NCI-H524 (cell line): ENCODE results near the gene AMOTL1.
"Not testable (repeated sequence)": the region's sequence is repeated elsewhere in the genome, so short reads cannot be mapped to it uniquely, and the experiment has no call there.

Experiments used
- DNase-seq, 2 experiments: peaks; one replicate each; lab custom pipeline; 2025; lab: John Stamatoyannopoulos, UW

Gene AMOTL1

GRCh38 chr11:94793822-94794221 is 25.7 kb downstream of the AMOTL1 start:
- DNase-seq = no peak

DNA sequence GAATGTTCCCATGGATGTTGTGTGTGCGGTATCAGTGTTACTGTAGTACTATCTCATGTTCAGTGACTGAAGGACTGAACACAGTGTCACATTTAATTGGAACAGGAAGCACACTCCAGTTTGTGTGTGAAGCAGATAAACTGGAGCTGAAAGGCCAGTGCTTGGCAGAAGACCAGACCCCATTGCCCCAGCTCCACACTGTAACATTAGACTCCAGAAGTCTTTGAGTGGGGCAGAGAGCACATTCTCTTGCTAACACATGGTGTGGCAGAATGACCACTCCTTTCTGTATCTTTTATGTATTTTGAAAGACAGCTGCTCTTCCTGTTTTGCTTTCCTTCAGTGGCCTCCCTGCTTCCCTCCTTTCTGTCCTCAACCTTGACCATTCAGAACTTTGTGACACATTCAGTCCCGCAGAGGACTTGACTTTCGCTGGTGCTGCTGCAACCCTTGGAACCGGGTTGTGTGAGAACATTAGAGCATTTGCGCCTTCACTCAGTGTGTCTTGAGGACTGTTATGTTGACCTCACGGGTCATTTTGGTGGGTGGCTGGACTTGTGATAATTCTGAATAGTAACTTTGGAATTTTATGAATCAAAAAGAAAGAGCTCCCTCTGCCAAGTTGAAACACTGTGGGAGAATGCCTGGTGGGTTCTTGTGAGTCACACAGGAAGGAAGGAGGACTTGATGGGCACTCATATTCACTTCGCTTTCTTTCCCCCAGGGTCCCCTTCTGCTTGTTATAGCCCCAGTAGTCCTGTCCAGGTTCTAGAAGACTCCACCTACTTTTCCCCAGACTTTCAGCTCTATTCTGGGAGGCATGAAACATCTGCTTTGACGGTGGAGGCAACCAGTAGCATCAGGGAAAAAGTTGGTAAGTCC is 26.4 kb downstream of the AMOTL1 start:
- DNase-seq = no peak

DNA sequence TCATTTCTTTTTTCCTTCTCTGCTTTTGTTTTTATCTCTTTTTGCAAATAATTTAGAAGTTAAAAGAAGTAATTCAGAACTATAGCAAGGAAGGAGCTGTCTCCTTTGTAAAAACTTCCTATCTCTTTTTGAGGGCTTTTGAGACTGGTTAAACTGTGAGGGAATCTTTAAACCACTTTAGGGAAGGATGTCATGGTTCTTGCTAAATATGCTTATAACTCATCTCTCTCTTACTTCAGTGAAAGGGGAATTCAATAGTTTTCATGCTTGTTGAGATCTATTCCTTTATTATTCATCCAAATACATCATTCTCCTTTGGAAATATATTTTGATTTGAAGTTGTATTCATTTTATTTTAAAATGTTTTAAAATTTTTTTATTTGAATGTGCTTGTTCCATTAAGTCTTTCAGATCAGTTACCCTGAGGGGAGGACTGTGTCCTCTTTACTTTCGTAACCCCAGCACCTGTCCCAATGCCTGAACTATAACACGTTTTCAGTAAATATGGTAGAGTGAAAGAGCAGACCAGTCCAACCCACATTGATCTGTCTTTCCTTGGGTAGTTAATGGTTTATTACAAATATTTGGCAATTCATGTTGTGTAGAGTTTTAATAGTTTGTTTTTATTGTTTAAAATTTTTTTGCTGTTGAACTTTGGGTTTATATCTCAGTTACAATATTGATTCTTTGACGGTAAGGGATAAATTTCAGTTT is 27.5 kb downstream of the AMOTL1 start:
- no peak for DNase-seq

- DNase-seq = no peak
These were observed 28.0 kb downstream of the AMOTL1 start for GRCh38 chr11:94796190-94796580.

- no peak for DNase-seq
These were observed 28.7 kb downstream of the AMOTL1 start for GRCh38 chr11:94796863-94797262.

- DNase-seq = no peak
These were observed 31.6 kb downstream of the AMOTL1 start for GRCh38 chr11:94799726-94800125.

- DNase-seq = no peak
These were observed 32.3 kb downstream of the AMOTL1 start for GRCh38 chr11:94800414-94800813.

GRCh38 chr11:94801866-94802460 is 33.8 kb downstream of the AMOTL1 start:
- no peak for DNase-seq

GRCh38 chr11:94802501-94802900 is 34.3 kb downstream of the AMOTL1 start:
- DNase-seq = no peak

GRCh38 chr11:94803491-94803890 is 35.3 kb downstream of the AMOTL1 start:
- DNase-seq = no peak

- DNase-seq = no peak
These were observed 36.7 kb downstream of the AMOTL1 start for GRCh38 chr11:94804874-94805273.

GRCh38 chr11:94806014-94806413 is 37.9 kb downstream of the AMOTL1 start:
- no peak for DNase-seq

GRCh38 chr11:94806419-94806818 is 38.3 kb downstream of the AMOTL1 start:
- no peak for DNase-seq

GRCh38 chr11:94809251-94809650 is 41.1 kb downstream of the AMOTL1 start:
- DNase-seq = no peak

DNA sequence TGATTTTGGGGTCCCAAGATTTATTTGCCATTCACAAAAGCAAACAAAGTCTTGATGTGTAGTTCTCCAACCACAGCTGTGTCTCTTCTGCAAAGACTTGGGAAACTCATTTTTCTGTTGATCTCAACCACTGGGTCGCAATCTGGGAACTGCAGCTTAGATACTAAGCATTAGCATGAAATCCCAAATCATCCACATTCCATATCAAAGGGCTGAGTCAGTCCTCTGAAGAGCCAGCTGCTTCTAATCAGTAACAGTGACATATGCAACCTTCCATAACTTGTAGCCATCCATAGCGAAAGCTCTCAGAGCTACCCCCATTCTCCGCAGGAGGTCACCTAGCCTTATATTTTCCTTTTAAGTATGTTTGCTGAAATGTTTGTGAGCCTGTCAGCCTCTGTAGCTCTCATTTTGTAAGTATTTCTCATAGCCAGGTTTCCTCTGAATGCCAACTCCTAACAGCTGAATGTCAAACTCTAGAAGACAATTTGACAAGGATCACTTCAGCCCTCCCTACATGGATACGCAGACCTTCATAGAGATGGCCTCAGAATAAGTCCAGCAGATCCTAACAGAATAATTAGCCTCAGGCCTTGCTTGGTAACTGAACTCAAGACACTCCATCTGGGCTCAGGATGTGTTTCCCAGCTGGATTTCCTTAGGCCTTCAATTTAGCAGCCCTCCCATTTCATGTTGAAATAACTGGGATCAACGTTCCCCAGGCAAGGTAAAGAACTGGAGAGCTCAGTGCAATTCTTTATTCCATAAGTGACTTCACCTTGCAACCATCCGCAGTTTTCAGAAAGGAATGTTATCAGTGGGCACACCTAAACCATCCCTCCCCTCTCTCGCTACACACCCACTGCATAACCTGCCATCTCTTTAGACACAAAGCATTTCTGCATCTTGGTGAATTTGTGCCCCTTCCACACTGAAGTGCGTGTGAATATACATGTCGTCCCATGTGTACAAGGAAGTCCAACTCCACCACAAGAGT is 44.9 kb downstream of the AMOTL1 start:
- not testable (repeated sequence) for DNase-seq

GRCh38 chr11:94814272-94814976 is 46.3 kb downstream of the AMOTL1 start:
- no peak for DNase-seq

- DNase-seq = peak in 1 of 2 experiments; percentile 4
These were observed 47.7 kb downstream of the AMOTL1 start for GRCh38 chr11:94815705-94816344.

DNA sequence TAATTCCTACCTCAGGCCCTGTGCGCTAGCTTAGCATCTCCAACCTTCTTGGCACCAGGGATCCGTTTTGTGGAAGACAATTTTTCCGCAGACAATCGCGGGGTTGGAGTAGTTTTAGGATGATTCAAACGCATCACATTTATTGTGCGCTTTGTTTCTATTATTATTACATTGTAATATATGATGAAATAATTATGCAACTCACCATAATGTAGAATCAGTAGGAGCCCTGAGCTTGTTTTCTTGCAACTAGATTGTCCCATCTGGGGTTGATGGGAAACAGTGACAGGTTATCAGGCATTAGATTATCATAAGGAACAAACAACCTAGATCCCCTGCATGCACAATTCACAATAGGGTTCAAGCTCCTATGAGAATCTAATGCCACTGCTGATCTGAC is 52.3 kb downstream of the AMOTL1 start:
- DNase-seq = no peak

DNA sequence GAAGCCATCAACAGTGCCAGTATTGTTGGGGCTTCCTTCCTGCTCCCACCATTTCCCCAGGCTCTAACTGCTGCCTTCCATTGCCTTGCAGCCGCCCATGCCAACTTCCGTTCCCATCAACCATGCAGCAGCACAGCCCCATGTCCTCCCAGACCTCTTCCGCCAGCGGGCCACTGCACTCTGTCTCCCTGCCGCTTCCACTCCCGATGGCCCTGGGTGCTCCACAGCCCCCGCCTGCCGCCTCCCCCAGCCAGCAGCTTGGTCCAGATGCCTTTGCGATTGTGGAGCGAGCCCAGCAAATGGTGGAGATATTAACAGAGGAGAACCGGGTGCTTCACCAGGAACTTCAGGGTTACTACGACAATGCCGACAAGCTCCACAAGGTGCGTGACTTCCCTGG is 53.3 kb downstream of the AMOTL1 start:
- DNase-seq = no peak

DNA sequence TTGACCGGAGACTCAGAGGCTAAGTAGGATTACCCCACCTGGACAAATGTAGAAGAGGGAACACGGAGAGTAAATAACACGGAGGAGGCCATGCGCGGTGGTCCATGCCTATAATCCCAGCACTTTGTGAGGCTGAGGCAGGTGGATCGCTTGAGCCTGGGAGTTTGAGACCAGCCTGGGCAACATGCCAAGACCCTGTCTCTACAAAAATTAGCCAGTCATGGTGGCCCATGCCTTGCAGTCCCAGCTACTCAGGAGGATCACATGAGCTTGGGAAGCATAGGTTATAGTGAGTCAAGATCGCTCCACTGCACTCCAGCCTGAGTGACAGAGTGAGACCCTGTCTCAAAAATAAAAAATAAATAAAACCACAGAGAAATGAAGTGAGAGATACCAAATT is 53.9 kb downstream of the AMOTL1 start:
- DNase-seq = no peak
